HG03060 (cell line): ENCODE data around the gene LYZL1.
"Not testable (repeated sequence)": the region's sequence is repeated elsewhere in the genome, so short reads cannot be mapped to it uniquely, and the experiment has no call there.

Source experiments
- ATAC-seq: cut with Tn5 transposase; IDR thresholded peaks from one replicate; pipeline ENCODE4 v1.9.1; 2021; ENCODE audit warnings: low read depth, moderate number of reproducible peaks; ENCODE audit not compliant: unreplicated experiment

The LYZL1 gene

GRCh38 chr10:29259498-29259897 lies 29.4 kb upstream of the LYZL1 start:
- ATAC-seq, result no peak

GRCh38 chr10:29263506-29263905 lies 25.4 kb upstream of the LYZL1 start:
- ATAC-seq, result no peak

- ATAC-seq, result no peak
Measured at GRCh38 chr10:29265210-29265768, 23.6 kb upstream of the LYZL1 start.

- ATAC-seq, result no peak
Measured at GRCh38 chr10:29266641-29267040, 22.2 kb upstream of the LYZL1 start.

GRCh38 chr10:29268011-29268410 lies 20.9 kb upstream of the LYZL1 start:
- ATAC-seq, result no peak

- no peak for ATAC-seq
Measured at GRCh38 chr10:29269486-29269885, 19.4 kb upstream of the LYZL1 start.

- ATAC-seq, result no peak
Measured at GRCh38 chr10:29270883-29271282, 18.0 kb upstream of the LYZL1 start.

GRCh38 chr10:29271877-29272276 lies 17.0 kb upstream of the LYZL1 start:
- ATAC-seq, result no peak

- ATAC-seq, result no peak
Measured at GRCh38 chr10:29273478-29273877, 15.4 kb upstream of the LYZL1 start.

GRCh38 chr10:29276251-29276850 lies 12.5 kb upstream of the LYZL1 start:
- no peak for ATAC-seq

- ATAC-seq, result no peak
Measured at GRCh38 chr10:29277296-29277695, 11.6 kb upstream of the LYZL1 start.

GRCh38 chr10:29279779-29280487 lies 8.9 kb upstream of the LYZL1 start:
- ATAC-seq, result no peak

GRCh38 chr10:29280488-29280840 lies 8.4 kb upstream of the LYZL1 start:
- ATAC-seq, result no peak

- peak; percentile 90 for ATAC-seq
Measured at GRCh38 chr10:29285624-29286051, 3.2 kb upstream of the LYZL1 start.

- no peak for ATAC-seq
Measured at GRCh38 chr10:29287635-29288034, 1.2 kb upstream of the LYZL1 start.

- not testable (repeated sequence) for ATAC-seq
Measured at GRCh38 chr10:29291561-29291960, 2.7 kb downstream of the LYZL1 start.

GRCh38 chr10:29292406-29292805 lies 3.5 kb downstream of the LYZL1 start:
- ATAC-seq, result not testable (repeated sequence)

- no peak for ATAC-seq
Measured at GRCh38 chr10:29295813-29296212, 6.9 kb downstream of the LYZL1 start.

GRCh38 chr10:29297678-29298077 lies 8.8 kb downstream of the LYZL1 start:
- no peak for ATAC-seq

GRCh38 chr10:29301359-29301910 lies 12.6 kb downstream of the LYZL1 start:
- no peak for ATAC-seq

GRCh38 chr10:29302499-29302898 lies 13.6 kb downstream of the LYZL1 start:
- no peak for ATAC-seq
